H9 (cell line): ENCODE measurements around the gene JAKMIP3. TPM values are rescaled to one million over a fixed set of nuclear protein-coding genes. Genes with fewer than 3 reads are reported as not detected.

ENCODE experiments used
- DNase-seq: peaks from one replicate; pipeline ENCODE4 v3.0.0-alpha.2; 2017
- H2AFZ ChIP-seq: one replicate; pipeline ENCODE4 v1.6.1; 2013; ENCODE audit warnings: mild to moderate bottlenecking, low read length, control low read depth, moderate library complexity
- H2AK5ac ChIP-seq: 2 replicates; pipeline ENCODE4 v1.6.1; 2013; ENCODE audit warnings: low read length, control low read depth, mixed read lengths; ENCODE audit not compliant: insufficient read length
- H2BK120ac ChIP-seq: one replicate; pipeline ENCODE4 v1.6.1; 2013; ENCODE audit warnings: low read depth, mild to moderate bottlenecking, low read length, control low read depth, inconsistent platforms; ENCODE audit not compliant: poor library complexity, severe bottlenecking
- H2BK12ac ChIP-seq: 2 replicates; pipeline ENCODE4 v1.6.1; 2013; ENCODE audit warnings: low read length, control low read depth, mixed read lengths, low read depth; ENCODE audit not compliant: insufficient read length
- H2BK15ac ChIP-seq: 2 replicates; pipeline ENCODE4 v1.6.1; 2013; ENCODE audit warnings: low read depth, low read length, control low read depth
- H2BK20ac ChIP-seq: one replicate; pipeline ENCODE4 v1.6.1; 2013; ENCODE audit warnings: low read depth, mild to moderate bottlenecking, low read length, control low read depth, inconsistent platforms; ENCODE audit not compliant: poor library complexity, severe bottlenecking
- H2BK5ac ChIP-seq: 2 replicates; pipeline ENCODE4 v1.6.1; 2013; ENCODE audit warnings: low read length, control low read depth, mixed read lengths; ENCODE audit not compliant: insufficient read length
- H3K14ac ChIP-seq: 2 replicates; pipeline ENCODE4 v1.6.1; 2013; ENCODE audit warnings: low read length, control low read depth; ENCODE audit not compliant: insufficient read depth
- H3K18ac ChIP-seq: 2 replicates; pipeline ENCODE4 v1.6.1; 2013; ENCODE audit warnings: low read depth, mild to moderate bottlenecking, mixed read lengths, low read length, control low read depth; ENCODE audit not compliant: insufficient read length
- H3K23ac ChIP-seq: 2 replicates; pipeline ENCODE4 v1.6.1; 2013; ENCODE audit warnings: low read length, control low read depth, mixed read lengths, low read depth; ENCODE audit not compliant: insufficient read length
- H3K23me2 ChIP-seq: 2 replicates; pipeline ENCODE4 v1.6.1; 2013; ENCODE audit warnings: low read depth, mild to moderate bottlenecking, mixed read lengths, low read length, control low read depth; ENCODE audit not compliant: insufficient read length, poor library complexity, severe bottlenecking
- H3K27ac ChIP-seq: 2 replicates; pipeline ENCODE4 v1.5.1; 2013; ENCODE audit warnings: low read length, control low read depth, mixed read lengths, low read depth; ENCODE audit not compliant: insufficient read length
- H3K27me3 ChIP-seq: 2 replicates; pipeline ENCODE4 v1.6.1; 2013; ENCODE audit warnings: low read length, control low read depth, inconsistent platforms; ENCODE audit not compliant: insufficient read depth
- H3K4ac ChIP-seq: 2 replicates; pipeline ENCODE4 v1.6.1; 2013; ENCODE audit warnings: low read depth, mild to moderate bottlenecking, control low read depth, inconsistent platforms, low read length, moderate library complexity
- H3K4me1 ChIP-seq: 2 replicates; pipeline ENCODE4 v1.6.1; 2013; ENCODE audit warnings: low read length, control low read depth, inconsistent platforms; ENCODE audit not compliant: insufficient read depth
- H3K4me2 ChIP-seq: 2 replicates; pipeline ENCODE4 v1.6.1; 2013; ENCODE audit warnings: low read length, control low read depth, mixed read lengths; ENCODE audit not compliant: insufficient read length, insufficient read depth
- H3K56ac ChIP-seq: 2 replicates; pipeline ENCODE4 v1.6.1; 2013; ENCODE audit warnings: low read depth, mild to moderate bottlenecking, mixed read lengths, low read length, control low read depth; ENCODE audit not compliant: insufficient read length
- H3K79me1 ChIP-seq: 2 replicates; pipeline ENCODE4 v1.6.1; 2013; ENCODE audit warnings: low read depth, mild to moderate bottlenecking, moderate library complexity, low read length, control low read depth, inconsistent platforms; ENCODE audit not compliant: insufficient read depth, poor library complexity, severe bottlenecking
- H3K79me2 ChIP-seq: 2 replicates; pipeline ENCODE4 v1.6.1; 2013; ENCODE audit warnings: low read length, control low read depth, inconsistent platforms; ENCODE audit not compliant: insufficient read depth
- H3K9ac ChIP-seq: 2 replicates; pipeline ENCODE4 v1.6.1; 2013; ENCODE audit warnings: low read length, control low read depth, mixed read lengths; ENCODE audit not compliant: insufficient read length; ENCODE audit errors: extremely low read depth
- H3K9me3 ChIP-seq: one replicate; pipeline ENCODE4 v1.6.1; 2013; ENCODE audit warnings: low read depth, low read length, inconsistent platforms; ENCODE audit not compliant: control insufficient read depth
- H3T11ph ChIP-seq: one replicate; pipeline ENCODE4 v1.6.1; 2013; ENCODE audit warnings: mild to moderate bottlenecking, low read length, control low read depth, inconsistent platforms
- H4K20me1 ChIP-seq: one replicate; pipeline ENCODE4 v1.6.1; 2013; ENCODE audit not compliant: control insufficient read depth, insufficient read length, insufficient read depth
- H4K5ac ChIP-seq: 2 replicates; pipeline ENCODE4 v1.6.1; 2013; ENCODE audit warnings: low read depth, mild to moderate bottlenecking, mixed read lengths, low read length, control low read depth; ENCODE audit not compliant: insufficient read length
- H4K8ac ChIP-seq: replicated peaks from 2 replicates; pipeline ENCODE4 v1.6.1; 2013; ENCODE audit warnings: low read length, control low read depth, mixed read lengths, low read depth; ENCODE audit not compliant: insufficient read length
- H4K91ac ChIP-seq: 2 replicates; pipeline ENCODE4 v1.6.1; 2013; ENCODE audit warnings: low read depth, mild to moderate bottlenecking, moderate library complexity, mixed read lengths, low read length, control low read depth; ENCODE audit not compliant: insufficient read length
- H3K27ac Mint-ChIP-seq, 3 experiments: 2 replicates in 2 of 3; 3 replicates in 1 of 3; pipeline ENCODE4 v1.8.0; 2020 to 2021; ENCODE audit warnings: mixed read lengths in 3 of 3, mild to moderate bottlenecking in 1 of 3, moderate library complexity in 1 of 3
- H3K27me3 Mint-ChIP-seq: 2 replicates; pipeline ENCODE4 v1.8.0; 2021; ENCODE audit warnings: low read depth, mild to moderate bottlenecking, moderate library complexity, mixed read lengths
- H3K36me3 Mint-ChIP-seq, 3 experiments: 2 replicates in 2 of 3; 3 replicates in 1 of 3; pipeline ENCODE4 v1.8.0; 2020 to 2021; ENCODE audit warnings: low read depth in 3 of 3, mixed read lengths in 3 of 3; ENCODE audit not compliant: insufficient read depth in 1 of 3
- H3K4me1 Mint-ChIP-seq, 2 experiments: 2 replicates each; pipeline ENCODE4 v1.8.0; 2020; ENCODE audit warnings: mixed read lengths in 2 of 2
- H3K4me3 Mint-ChIP-seq, 2 experiments: 2 replicates in 1 of 2; 3 replicates in 1 of 2; pipeline ENCODE4 v1.8.0; 2020 to 2021; ENCODE audit warnings: mild to moderate bottlenecking in 2 of 2, mixed read lengths in 2 of 2, moderate library complexity in 1 of 2
- H3K9me3 Mint-ChIP-seq, 2 experiments: 2 replicates in 1 of 2; 3 replicates in 1 of 2; pipeline ENCODE4 v1.8.0; 2020; ENCODE audit warnings: mild to moderate bottlenecking in 2 of 2, mixed read lengths in 2 of 2, moderate library complexity in 1 of 2
- WGBS: extraction: QIAGEN DNeasy Blood & Tissue Kit; methylation state at CpG from one replicate; pipeline ENCODE4 v1.1.7; 2013; ENCODE audit warnings: missing lambda C conversion rate, low lambda C conversion rate, mixed read lengths; ENCODE audit not compliant: insufficient read length; ENCODE audit errors: extremely low coverage; 5-methylcytosine and 5-hydroxymethylcytosine counted together
- total RNA-seq: library from RNA; stranded (reverse); gene quantifications from 2 replicates; pipeline ENCODE4 v1.2.1, GENCODE V29; 2021
- TF ChIP-seq, protein P1 (sequence below): fragments of 200-600 bp; sonication (generic); conservative IDR thresholded peaks from 3 replicates; pipeline ENCODE4 v1.8.0; 2021; ENCODE audit warnings: antibody characterized with exemption, mild to moderate bottlenecking

The JAKMIP3 gene
- total RNA-seq, 1 experiment from 2014 or later = 0.50 TPM

GRCh38 chr10:132021046-132021445, 44.7 kb upstream of the JAKMIP3 start:
- H3K27me3 ChIP-seq = no peaks in the 10 kb centered on the region
- no peaks in the 10 kb centered on the region; the same call in 1 of the 2 replicates for H3K4me1 ChIP-seq
- Mint-ChIP-seq H3K4me1 (peaks cover 11 to 14% of the 10 kb centered on the region in 2 experiments), H3K4me3 (no peak overlapping the region), H3K27ac (no peak overlapping the region), H3K36me3 (no peaks in the 10 kb centered on the region; a peak in 1 of 7 replicates), H3K27me3 (peaks cover 32% of the 10 kb centered on the region), H3K9me3 (no peaks in the 10 kb centered on the region)
- no peak overlapping the region for H4K91ac ChIP-seq
- no peaks in the 10 kb centered on the region for H4K20me1 ChIP-seq
- H3K27ac ChIP-seq = no peak overlapping the region
- no peaks in the 10 kb centered on the region for H3K9me3 ChIP-seq
- no peaks in the 10 kb centered on the region for H3K23me2 ChIP-seq
- TF ChIP-seq, protein P1, sequence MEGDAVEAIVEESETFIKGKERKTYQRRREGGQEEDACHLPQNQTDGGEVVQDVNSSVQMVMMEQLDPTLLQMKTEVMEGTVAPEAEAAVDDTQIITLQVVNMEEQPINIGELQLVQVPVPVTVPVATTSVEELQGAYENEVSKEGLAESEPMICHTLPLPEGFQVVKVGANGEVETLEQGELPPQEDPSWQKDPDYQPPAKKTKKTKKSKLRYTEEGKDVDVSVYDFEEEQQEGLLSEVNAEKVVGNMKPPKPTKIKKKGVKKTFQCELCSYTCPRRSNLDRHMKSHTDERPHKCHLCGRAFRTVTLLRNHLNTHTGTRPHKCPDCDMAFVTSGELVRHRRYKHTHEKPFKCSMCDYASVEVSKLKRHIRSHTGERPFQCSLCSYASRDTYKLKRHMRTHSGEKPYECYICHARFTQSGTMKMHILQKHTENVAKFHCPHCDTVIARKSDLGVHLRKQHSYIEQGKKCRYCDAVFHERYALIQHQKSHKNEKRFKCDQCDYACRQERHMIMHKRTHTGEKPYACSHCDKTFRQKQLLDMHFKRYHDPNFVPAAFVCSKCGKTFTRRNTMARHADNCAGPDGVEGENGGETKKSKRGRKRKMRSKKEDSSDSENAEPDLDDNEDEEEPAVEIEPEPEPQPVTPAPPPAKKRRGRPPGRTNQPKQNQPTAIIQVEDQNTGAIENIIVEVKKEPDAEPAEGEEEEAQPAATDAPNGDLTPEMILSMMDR = no peak
- H2BK120ac ChIP-seq = no peak overlapping the region
- no peak overlapping the region for H2BK12ac ChIP-seq
- H2AFZ ChIP-seq = no peak overlapping the region
- H3T11ph ChIP-seq = no peak overlapping the region
- H3K9ac ChIP-seq = no peak overlapping the region
- H2BK20ac ChIP-seq = no peak overlapping the region
- H3K79me2 ChIP-seq = no peaks in the 10 kb centered on the region
- WGBS = no CpG with 5 or more reads among the region's 24 CpGs
- H3K14ac ChIP-seq = no peak overlapping the region
- H2AK5ac ChIP-seq = no peak overlapping the region
- no peak for DNase-seq
- no peak overlapping the region for H3K4ac ChIP-seq
- H3K23ac ChIP-seq = no peak overlapping the region
- no peak overlapping the region for H3K56ac ChIP-seq
- no peaks in the 10 kb centered on the region for H3K79me1 ChIP-seq
- no peak overlapping the region for H3K4me2 ChIP-seq
- H2BK15ac ChIP-seq = no peak overlapping the region
- H2BK5ac ChIP-seq = no peak overlapping the region
- no peak overlapping the region for H3K18ac ChIP-seq
- H4K5ac ChIP-seq = no peak overlapping the region
- H4K8ac ChIP-seq = no peak overlapping the region
